OCI-LY7 (cell line): ENCODE results near the gene AKR7A2.

ENCODE experiments used
- EZH2phosphoT487 ChIP-seq: fragments of 200-600 bp; sonication (generic); IDR thresholded peaks from 2 replicates; pipeline ENCODE4 v1.6.1; 2018; ENCODE audit warnings: low read depth, borderline replicate concordance, mild to moderate bottlenecking, mixed run types, antibody characterized with exemption, low read length, moderate library complexity, mixed read lengths
- TF ChIP-seq, protein P1 (sequence below): fragments of 200-600 bp; sonication (generic); conservative IDR thresholded peaks from 2 replicates; pipeline ENCODE4 v1.5.1; 2014; ENCODE audit warnings: mild to moderate bottlenecking, antibody characterized with exemption, low read length, moderate library complexity, mixed read lengths

DNA sequence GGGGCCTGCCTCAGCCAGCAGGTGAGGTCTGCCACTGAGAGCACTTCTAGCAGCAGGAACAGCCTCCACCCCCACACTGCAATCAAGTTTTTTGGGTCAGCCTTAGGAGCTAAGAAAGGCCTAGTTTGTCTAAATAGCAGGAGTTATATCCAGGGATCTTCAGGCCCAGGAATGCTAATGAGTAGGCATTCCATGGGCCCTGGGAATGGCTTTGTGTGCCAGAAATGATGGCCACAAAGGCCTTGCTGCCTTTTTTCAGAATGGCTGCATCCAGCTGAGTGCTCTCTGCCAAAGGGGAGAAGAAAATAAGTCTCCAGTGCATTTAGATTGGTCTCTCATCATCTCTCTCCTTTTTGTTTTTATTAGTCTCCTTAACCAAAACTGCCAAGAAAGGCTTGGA lies 57.5 kb downstream of the AKR7A2 start:
- TF ChIP-seq, protein P1, sequence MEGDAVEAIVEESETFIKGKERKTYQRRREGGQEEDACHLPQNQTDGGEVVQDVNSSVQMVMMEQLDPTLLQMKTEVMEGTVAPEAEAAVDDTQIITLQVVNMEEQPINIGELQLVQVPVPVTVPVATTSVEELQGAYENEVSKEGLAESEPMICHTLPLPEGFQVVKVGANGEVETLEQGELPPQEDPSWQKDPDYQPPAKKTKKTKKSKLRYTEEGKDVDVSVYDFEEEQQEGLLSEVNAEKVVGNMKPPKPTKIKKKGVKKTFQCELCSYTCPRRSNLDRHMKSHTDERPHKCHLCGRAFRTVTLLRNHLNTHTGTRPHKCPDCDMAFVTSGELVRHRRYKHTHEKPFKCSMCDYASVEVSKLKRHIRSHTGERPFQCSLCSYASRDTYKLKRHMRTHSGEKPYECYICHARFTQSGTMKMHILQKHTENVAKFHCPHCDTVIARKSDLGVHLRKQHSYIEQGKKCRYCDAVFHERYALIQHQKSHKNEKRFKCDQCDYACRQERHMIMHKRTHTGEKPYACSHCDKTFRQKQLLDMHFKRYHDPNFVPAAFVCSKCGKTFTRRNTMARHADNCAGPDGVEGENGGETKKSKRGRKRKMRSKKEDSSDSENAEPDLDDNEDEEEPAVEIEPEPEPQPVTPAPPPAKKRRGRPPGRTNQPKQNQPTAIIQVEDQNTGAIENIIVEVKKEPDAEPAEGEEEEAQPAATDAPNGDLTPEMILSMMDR = no peak
- no peak for TF ChIP-seq EZH2phosphoT487
